IMR-90 (cell line): ENCODE data around the gene CFDP1. TPM values are rescaled to one million over a fixed set of nuclear protein-coding genes. Genes with fewer than 3 reads are reported as not detected.

Source experiments
- microRNA-seq, 2 experiments: library from miRNA; stranded (forward) in 1 of 2; unstranded in 1 of 2; fragments of 10-50 nt in 1 of 2; fragments of <30 nt in 1 of 2; gene quantifications in 1 of 2; microRNA quantifications in 1 of 2; one replicate each; pipeline versions ENCODE3 to v1.1.0; 2013 to 2020; ENCODE audit not compliant: insufficient read depth in 1 of 2, insufficient read length in 1 of 2, unreplicated experiment in 1 of 2
- polyA plus RNA-seq, 3 experiments: library from polyadenylated mRNA; depleted of rRNA; stranded (reverse); fragments of >200 nt; gene quantifications; 2 replicates each; pipeline ENCODE4 v1.2.3, GENCODE V29; 2012; ENCODE audit warnings: low replicate concordance in 1 of 3
- small RNA-seq, 5 experiments: library from RNA; depleted of rRNA; stranded (forward); fragments of <200 nt; gene quantifications; one replicate each; pipeline ENCODE3, GENCODE V24; 2012
- total RNA-seq: library from RNA; depleted of rRNA; stranded (reverse); fragments of >200 nt; gene quantifications from 2 replicates; pipeline ENCODE4 v1.2.3, GENCODE V29; 2012; rRNA removed

The CFDP1 gene
- total and polyA plus RNA-seq, 2 of the 4 experiments (the other 2 are of a cell fraction): 15.6 to 38.7 TPM

Small RNA genes lying within 50 kb of the gene (microRNA-seq; reads per million reads assigned to microRNA genes)
- not detected for gene RF00598 (ENCODE audit: insufficient read depth, insufficient read length)
- not detected for gene RNU6-758P (ENCODE audit: insufficient read depth, insufficient read length)

Small RNA genes lying within 50 kb of the gene (small RNA-seq; reads per million reads assigned to genes)
- 0 reads per million in 5 experiments for gene RF00598
- 0 reads per million in 5 experiments for gene RNU6-758P

Other genes with a start within 250 kb of the CFDP1 start
- gene CTRB2, start 226.3 kb downstream of the CFDP1 start, total RNA-seq: not detected in 2 replicates
- gene CTRB2, start 226.3 kb downstream of the CFDP1 start, polyA plus RNA-seq (2012; rRNA removed): not detected in 2 replicates
- not detected in 2 replicates for gene CTRB1, start 214.5 kb downstream of the CFDP1 start, total RNA-seq
- not detected in 2 replicates for gene CTRB1, start 214.5 kb downstream of the CFDP1 start, polyA plus RNA-seq (2012; rRNA removed)
- 17.8 and 18.1 TPM in 2 replicates for gene BCAR1, start 181.9 kb downstream of the CFDP1 start, total RNA-seq
- 99.4 and 127 TPM in 2 replicates for gene BCAR1, start 181.9 kb downstream of the CFDP1 start, polyA plus RNA-seq (2012; rRNA removed)
- 10.9 and 16.7 TPM in 2 replicates for gene TMEM170A, start 31.2 kb upstream of the CFDP1 start, total RNA-seq
- gene TMEM170A, start 31.2 kb upstream of the CFDP1 start, polyA plus RNA-seq (2012; rRNA removed): 6.1 and 7.3 TPM in 2 replicates
- under 0.01 TPM in 2 replicates for gene CHST6, start 61.9 kb upstream of the CFDP1 start, total RNA-seq
- gene CHST6, start 61.9 kb upstream of the CFDP1 start, polyA plus RNA-seq (2012; rRNA removed): 0.12 and 0.19 TPM in 2 replicates
- not detected in 2 replicates for gene CHST5, start 102.6 kb upstream of the CFDP1 start, total RNA-seq
- not detected in 2 replicates for gene CHST5, start 102.6 kb upstream of the CFDP1 start, polyA plus RNA-seq (2012; rRNA removed)
- gene TMEM231, start 122.7 kb upstream of the CFDP1 start, total RNA-seq: 7.5 and 10.6 TPM in 2 replicates
- gene TMEM231, start 122.7 kb upstream of the CFDP1 start, polyA plus RNA-seq (2012; rRNA removed): 15.4 and 15.5 TPM in 2 replicates
- 33.3 and 55.8 TPM in 2 replicates for gene GABARAPL2, start 132.9 kb upstream of the CFDP1 start, total RNA-seq
- 64.5 and 65.9 TPM in 2 replicates for gene GABARAPL2, start 132.9 kb upstream of the CFDP1 start, polyA plus RNA-seq (2012; rRNA removed)
- gene ADAT1, start 189.8 kb upstream of the CFDP1 start, total RNA-seq: 36.7 and 52.9 TPM in 2 replicates
- 22.7 and 23.4 TPM in 2 replicates for gene ADAT1, start 189.8 kb upstream of the CFDP1 start, polyA plus RNA-seq (2012; rRNA removed)
- gene KARS1, start 214.2 kb upstream of the CFDP1 start, total RNA-seq: 228 and 229 TPM in 2 replicates
- 111 and 122 TPM in 2 replicates for gene KARS1, start 214.2 kb upstream of the CFDP1 start, polyA plus RNA-seq (2012; rRNA removed)
- 15.4 and 25.6 TPM in 2 replicates for gene TERF2IP, start 214.3 kb upstream of the CFDP1 start, total RNA-seq
- 32.5 and 35.2 TPM in 2 replicates for gene TERF2IP, start 214.3 kb upstream of the CFDP1 start, polyA plus RNA-seq (2012; rRNA removed)
- gene CPHXL2, start 243.5 kb upstream of the CFDP1 start, total RNA-seq: not detected in 2 replicates
- gene CPHXL2, start 243.5 kb upstream of the CFDP1 start, polyA plus RNA-seq (2012; rRNA removed): not detected in 2 replicates